ES-I3 (cell line): ENCODE measurements around the gene SCAPER.
"Not testable (repeated sequence)": the region's sequence is repeated elsewhere in the genome, so short reads cannot be mapped to it uniquely, and the experiment has no call there.

Source experiments
- H3K36me3 ChIP-seq: 2 replicates; pipeline ENCODE4 v1.6.1; 2013; ENCODE audit warnings: mild to moderate bottlenecking, low read length, control low read depth, moderate library complexity; ENCODE audit not compliant: insufficient read depth
- H3K4me1 ChIP-seq: 2 replicates; pipeline ENCODE4 v1.6.1; 2013; ENCODE audit warnings: mild to moderate bottlenecking, control low read depth, low read length; ENCODE audit not compliant: insufficient read depth
- H3K9ac ChIP-seq: 2 replicates; pipeline ENCODE4 v1.6.1; 2013; ENCODE audit warnings: low read depth, mild to moderate bottlenecking, low read length, moderate library complexity
- H3K9me3 ChIP-seq: 2 replicates; pipeline ENCODE4 v1.6.1; 2013; ENCODE audit warnings: mild to moderate bottlenecking, low read length, moderate library complexity; ENCODE audit not compliant: control insufficient read depth, insufficient read depth

Gene SCAPER

GRCh38 chr15:76860201-76860600, 44.9 kb downstream of the SCAPER start:
- Histone ChIP-seq H3K9ac (no peak overlapping the region), H3K9me3 (no peaks in the 10 kb centered on the region), H3K36me3 (no peaks in the 10 kb centered on the region), H3K4me1 (no peaks in the 10 kb centered on the region)

GRCh38 chr15:76850367-76850766, 54.8 kb downstream of the SCAPER start:
- H3K4me1 ChIP-seq, H3K9ac ChIP-seq, H3K9me3 ChIP-seq, H3K36me3 ChIP-seq: not testable (repeated sequence)

GRCh38 chr15:76846782-76847181, 58.4 kb downstream of the SCAPER start:
- Histone ChIP-seq H3K4me1 (no peaks in the 10 kb centered on the region), H3K9ac (no peak overlapping the region)

GRCh38 chr15:76844096-76844495, 61.0 kb downstream of the SCAPER start:
- no peak overlapping the region for H3K9ac ChIP-seq
- no peaks in the 10 kb centered on the region for H3K4me1 ChIP-seq
- no peaks in the 10 kb centered on the region for H3K36me3 ChIP-seq
- H3K9me3 ChIP-seq, result no peaks in the 10 kb centered on the region

More at GRCh38 chr15:76846782-76847181, 58.4 kb downstream of the SCAPER start:
- no peaks in the 10 kb centered on the region for H3K36me3 ChIP-seq
- peaks cover 3% of the 10 kb centered on the region; the same call in 1 of the 2 replicates for H3K9me3 ChIP-seq

- Histone ChIP-seq H3K9me3 (no peaks in the 10 kb centered on the region), H3K9ac (no peak overlapping the region), H3K36me3 (no peaks in the 10 kb centered on the region), H3K4me1 (no peaks in the 10 kb centered on the region)
These were observed 61.9 kb downstream of the SCAPER start for GRCh38 chr15:76843269-76843668.

GRCh38 chr15:76840830-76841460, 64.2 kb downstream of the SCAPER start:
- no peaks in the 10 kb centered on the region for H3K9me3 ChIP-seq
- no peak overlapping the region for H3K9ac ChIP-seq

GRCh38 chr15:76839173-76839572, 66.0 kb downstream of the SCAPER start:
- Histone ChIP-seq H3K9me3 (no peaks in the 10 kb centered on the region), H3K9ac (no peak overlapping the region), H3K4me1 (no peaks in the 10 kb centered on the region), H3K36me3 (no peaks in the 10 kb centered on the region)

More at GRCh38 chr15:76840830-76841460, 64.2 kb downstream of the SCAPER start:
- Histone ChIP-seq H3K4me1 (no peaks in the 10 kb centered on the region), H3K36me3 (no peaks in the 10 kb centered on the region)

- Histone ChIP-seq H3K9me3 (no peaks in the 10 kb centered on the region), H3K9ac (no peak overlapping the region), H3K4me1 (no peaks in the 10 kb centered on the region), H3K36me3 (no peaks in the 10 kb centered on the region)
These were observed 67.7 kb downstream of the SCAPER start for GRCh38 chr15:76837474-76837873.

GRCh38 chr15:76829939-76830338, 75.2 kb downstream of the SCAPER start:
- Histone ChIP-seq H3K4me1 (no peaks in the 10 kb centered on the region), H3K9me3 (no peaks in the 10 kb centered on the region), H3K9ac (no peak overlapping the region), H3K36me3 (no peaks in the 10 kb centered on the region)

GRCh38 chr15:76823890-76824289, 81.2 kb downstream of the SCAPER start:
- Histone ChIP-seq H3K36me3 (no peaks in the 10 kb centered on the region), H3K4me1 (no peaks in the 10 kb centered on the region), H3K9me3 (no peaks in the 10 kb centered on the region), H3K9ac (no peak overlapping the region)

- H3K36me3 ChIP-seq, result no peaks in the 10 kb centered on the region
- H3K9ac ChIP-seq, result no peak overlapping the region
- no peaks in the 10 kb centered on the region for H3K4me1 ChIP-seq
- H3K9me3 ChIP-seq, result no peaks in the 10 kb centered on the region
These were observed 81.8 kb downstream of the SCAPER start for GRCh38 chr15:76823303-76823702.

- not testable (repeated sequence) for H3K9ac ChIP-seq, H3K36me3 ChIP-seq, H3K4me1 ChIP-seq, H3K9me3 ChIP-seq
These were observed 86.2 kb downstream of the SCAPER start for GRCh38 chr15:76818926-76819325.

- no peaks in the 10 kb centered on the region for H3K36me3 ChIP-seq
- no peak overlapping the region for H3K9ac ChIP-seq
- no peaks in the 10 kb centered on the region; the same call in 1 of the 2 replicates for H3K9me3 ChIP-seq
- H3K4me1 ChIP-seq, result no peaks in the 10 kb centered on the region
These were observed 89.7 kb downstream of the SCAPER start for GRCh38 chr15:76815421-76815820.

GRCh38 chr15:76812381-76812780, 92.8 kb downstream of the SCAPER start:
- no peaks in the 10 kb centered on the region for H3K36me3 ChIP-seq
- H3K9ac ChIP-seq, result no peak overlapping the region
- H3K4me1 ChIP-seq, result no peaks in the 10 kb centered on the region
- no peaks in the 10 kb centered on the region for H3K9me3 ChIP-seq

- Histone ChIP-seq H3K36me3 (no peaks in the 10 kb centered on the region), H3K9me3 (no peaks in the 10 kb centered on the region)
These were observed 95.6 kb downstream of the SCAPER start for GRCh38 chr15:76809412-76810103.

More at GRCh38 chr15:76809412-76810103, 95.6 kb downstream of the SCAPER start:
- H3K4me1 ChIP-seq, result no peaks in the 10 kb centered on the region
- H3K9ac ChIP-seq, result no peak overlapping the region
